Right cardiac atrium (tissue), 5 donors: ENCODE measurements around the gene FAM184A. TPM values are rescaled to one million over a fixed set of nuclear protein-coding genes. Genes with fewer than 3 reads are reported as not detected.

Experiments
- ATAC-seq, 2 donors: fragments of 200-7000 bp; cut with Tn5 transposase; one replicate each; pipeline versions ENCODE4 v1.8.0 to v1.9.1; 2020; ENCODE audit warnings: moderate library complexity in 2 of 2, mild to moderate bottlenecking in 1 of 2
- DNase-seq, 3 donors: peaks; one replicate each; pipeline ENCODE4 v3.0.0-alpha.2; 2020
- H3K27ac ChIP-seq: one replicate; pipeline ENCODE4 v1.5.1; 2013; ENCODE audit warnings: mild to moderate bottlenecking, low read length, control low read depth, moderate library complexity
- H3K27me3 ChIP-seq: one replicate; pipeline ENCODE4 v1.6.1; 2013; ENCODE audit not compliant: control insufficient read depth, insufficient read depth
- H3K4me1 ChIP-seq: one replicate; pipeline ENCODE4 v1.6.1; 2013; ENCODE audit warnings: low read length; ENCODE audit not compliant: control insufficient read depth, insufficient read depth
- H3K4me3 ChIP-seq: one replicate; pipeline ENCODE4 v1.5.1; 2013; ENCODE audit warnings: low read length, control low read depth
- H3K9me3 ChIP-seq: one replicate; pipeline ENCODE4 v1.6.1; 2013; ENCODE audit warnings: low read length; ENCODE audit not compliant: control insufficient read depth
- WGBS: extraction: QIAGEN DNeasy Blood & Tissue Kit; methylation state at CpG from one replicate; pipeline ENCODE4 v1.1.7; 2013; 5-methylcytosine and 5-hydroxymethylcytosine counted together
- intact Hi-C, 4 donors: fragments of 100-400 bp; cut with DNase I; formaldehyde crosslinking; loops; one replicate each; pipeline versions ENCODE4 v1.11.0 to v1.14.0; 2022 to 2023
- polyA plus RNA-seq: library from polyadenylated mRNA; stranded (reverse); fragments of 200-250 nt; gene quantifications from one replicate; pipeline ENCODE4 v1.2.3, GENCODE V29; 2013
- total RNA-seq, 4 donors: library from RNA; stranded (reverse); fragmentation: NEBNext Ultra II Directional; extraction: Animal tissue kit (Norgen Biotek cat#: 25700); gene quantifications; one replicate each; pipeline ENCODE4 v1.2.1, GENCODE V29; 2021
- donor health status: healthy with polysubstance abuse.
- donor health status: DM: no; HTN: yes; CAD: no.
- donor health status: DM: no; HTN: no; CAD: no.
- donor health status: DM: no; HTN: yes; CAD: no; lungs with severe emphysema.
- donor health status: DM: yes; HTN: yes; CAD: no.

The FAM184A gene
- total and polyA plus RNA-seq, 5 donors, result 1.8 to 4.3 (median 2.9) TPM

DNA sequence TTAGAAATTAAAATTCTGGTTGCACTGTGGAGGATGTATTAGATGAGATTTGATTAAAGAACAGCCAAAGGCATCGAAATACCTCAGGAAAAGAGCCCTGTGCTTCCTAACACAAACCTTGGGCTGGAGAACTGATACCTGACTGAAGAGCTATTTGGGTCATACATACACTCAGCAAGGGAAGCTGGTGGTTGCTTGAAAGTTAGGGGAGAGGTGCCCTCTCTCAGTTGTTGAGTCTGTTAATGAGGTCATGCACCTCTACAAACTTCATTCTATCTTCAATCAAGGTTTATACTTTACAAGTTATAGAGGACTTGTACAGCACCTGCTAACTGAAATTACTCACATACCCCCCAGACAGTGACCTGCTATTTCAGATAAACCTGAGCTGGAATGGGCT is 25.5 kb downstream of the FAM184A start:
- WGBS, result 77% methylated on average over 1 of the region's 1 CpG
- intact Hi-C loops, result no loop called here
- H3K4me3 ChIP-seq, result no peak overlapping the region
- no peaks in the 10 kb centered on the region for H3K4me1 ChIP-seq
- H3K27me3 ChIP-seq, result no peaks in the 10 kb centered on the region
- no peaks in the 10 kb centered on the region for H3K9me3 ChIP-seq
- H3K27ac ChIP-seq, result no peak overlapping the region
- no peak for ATAC-seq
- no peak for DNase-seq

DNA sequence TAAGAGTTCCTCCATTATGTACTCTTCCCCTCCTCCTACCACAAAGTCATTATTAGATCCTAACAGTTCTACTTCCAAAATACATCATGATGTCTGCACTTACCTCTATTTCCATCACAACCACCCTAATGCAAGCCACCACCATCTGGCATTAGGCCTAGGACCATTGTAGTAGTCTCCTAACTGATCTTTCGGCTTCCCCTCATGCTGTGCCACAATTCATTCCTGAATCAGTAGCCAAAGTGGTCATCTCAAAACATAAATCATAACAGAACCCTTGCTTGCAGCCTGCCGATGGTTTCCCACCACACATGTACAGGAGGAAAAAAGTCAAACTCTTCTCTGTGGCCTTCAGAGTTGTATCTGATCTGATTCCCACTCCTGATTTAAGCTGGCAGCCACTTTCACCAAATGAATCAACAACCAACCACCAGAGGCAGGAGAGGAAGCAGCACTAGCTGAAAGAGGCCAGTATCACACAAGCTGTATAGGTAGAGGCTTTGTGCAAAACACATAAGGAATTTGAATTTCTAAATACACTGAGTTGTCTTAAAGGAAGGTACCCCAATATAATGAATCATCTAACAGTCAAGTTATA is 26.1 kb downstream of the FAM184A start:
- Histone ChIP-seq H3K4me1 (no peaks in the 10 kb centered on the region), H3K27ac (no peak overlapping the region), H3K9me3 (no peaks in the 10 kb centered on the region), H3K4me3 (no peak overlapping the region), H3K27me3 (no peaks in the 10 kb centered on the region)
- intact Hi-C loops, result no loop called here
- WGBS, result 87% methylated on average over 2 of the region's 2 CpGs
- no peak for ATAC-seq
- no peak for DNase-seq

DNA sequence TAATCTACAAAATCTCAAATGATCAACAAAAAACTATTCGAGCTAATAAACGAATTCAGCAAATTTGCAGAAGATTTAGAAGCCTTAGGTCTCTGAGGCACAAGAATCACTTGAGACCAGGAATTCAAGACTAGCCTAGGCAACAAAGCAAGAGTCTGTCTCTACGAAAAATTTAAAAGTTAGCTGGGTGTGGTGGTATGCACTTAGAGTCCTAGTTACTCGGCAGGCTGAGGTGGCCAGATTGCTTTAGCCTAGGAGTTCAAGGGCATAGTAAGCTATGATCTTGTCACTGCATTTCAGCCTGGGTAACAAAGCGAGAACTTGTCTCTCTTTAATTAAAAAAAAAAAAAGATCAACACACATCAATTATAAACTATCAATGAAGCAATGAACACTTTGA is 34.2 kb downstream of the FAM184A start:
- WGBS, result 91% methylated on average over 5 of the region's 5 CpGs
- ATAC-seq (no peak), DNase-seq (no peak)
- no peak overlapping the region for H3K4me3 ChIP-seq
- no peaks in the 10 kb centered on the region for H3K27me3 ChIP-seq
- H3K4me1 ChIP-seq, result no peaks in the 10 kb centered on the region
- H3K27ac ChIP-seq, result no peak overlapping the region
- no peaks in the 10 kb centered on the region for H3K9me3 ChIP-seq
- intact Hi-C loops, result no loop called here

DNA sequence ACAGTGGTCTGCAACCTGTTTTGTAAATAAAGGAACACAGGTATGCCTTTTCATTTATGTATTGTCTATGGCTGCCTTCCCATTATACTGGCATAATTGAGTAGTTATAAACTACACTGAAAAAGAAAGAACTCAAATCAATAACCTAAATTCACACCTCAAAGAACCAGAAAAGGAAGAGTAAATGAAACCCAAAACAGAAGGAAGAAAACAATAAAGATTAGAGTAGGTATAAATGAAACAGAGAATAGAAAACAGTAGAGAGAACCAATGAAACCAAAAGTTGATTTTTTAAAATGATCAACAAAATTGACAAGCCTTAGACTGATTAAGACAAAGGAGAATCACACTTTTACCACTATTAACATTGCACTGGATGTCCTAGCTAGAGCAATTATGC is 34.7 kb downstream of the FAM184A start:
- Histone ChIP-seq H3K27me3 (no peaks in the 10 kb centered on the region), H3K4me1 (no peaks in the 10 kb centered on the region), H3K9me3 (no peaks in the 10 kb centered on the region), H3K27ac (no peak overlapping the region), H3K4me3 (no peak overlapping the region)
- intact Hi-C loops, result no loop called here
- DNase-seq, result no peak
- ATAC-seq, result no peak

DNA sequence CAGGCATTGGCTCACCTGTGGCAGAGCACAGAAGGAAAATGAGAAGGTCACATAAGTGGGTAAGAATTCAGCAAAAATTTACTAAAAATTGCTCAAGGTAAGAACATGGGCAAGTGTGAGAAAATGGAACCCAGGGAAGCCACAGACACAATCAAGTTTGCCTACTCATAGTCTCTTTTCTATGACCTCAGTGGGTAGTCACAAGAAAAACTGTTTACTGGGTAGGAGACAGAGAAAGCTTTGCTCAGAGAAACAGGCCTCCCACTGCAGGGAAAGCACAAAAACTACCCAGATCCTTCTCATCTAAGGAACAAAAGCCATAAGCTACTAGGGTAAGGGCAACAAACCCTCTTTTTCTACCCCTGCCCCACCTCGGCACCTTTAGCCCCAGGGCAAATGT is 35.2 kb downstream of the FAM184A start:
- WGBS, result 91% methylated on average over 1 of the region's 1 CpG
- H3K27ac ChIP-seq, result no peak overlapping the region
- no peaks in the 10 kb centered on the region for H3K4me1 ChIP-seq
- H3K9me3 ChIP-seq, result no peaks in the 10 kb centered on the region
- no peak for DNase-seq
- no peak for ATAC-seq
- H3K4me3 ChIP-seq, result no peak overlapping the region
- H3K27me3 ChIP-seq, result no peaks in the 10 kb centered on the region
- intact Hi-C loops, result no loop called here

DNA sequence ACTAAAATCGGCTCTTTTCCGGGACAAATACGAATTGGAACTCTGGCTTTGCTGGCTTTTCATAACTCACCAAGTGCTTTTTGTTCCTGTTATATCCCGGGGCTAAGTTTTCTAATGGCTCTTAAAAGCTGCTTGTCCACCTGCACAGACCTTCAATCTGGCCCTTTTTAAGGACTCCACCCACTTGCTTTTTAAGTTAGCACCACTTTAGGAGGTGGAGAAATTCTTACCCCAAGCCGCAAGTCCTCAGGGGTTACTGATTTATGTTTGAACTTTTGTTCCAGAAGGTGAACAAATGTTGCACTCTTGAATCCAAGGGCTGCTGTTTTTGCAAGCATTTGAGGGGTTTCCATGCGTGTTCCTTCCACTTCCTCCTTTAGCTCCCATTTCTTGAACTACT is 37.8 kb downstream of the FAM184A start:
- H3K27ac ChIP-seq, result no peak overlapping the region
- no peak for ATAC-seq
- 88% methylated on average over 6 of the region's 6 CpGs for WGBS

DNA sequence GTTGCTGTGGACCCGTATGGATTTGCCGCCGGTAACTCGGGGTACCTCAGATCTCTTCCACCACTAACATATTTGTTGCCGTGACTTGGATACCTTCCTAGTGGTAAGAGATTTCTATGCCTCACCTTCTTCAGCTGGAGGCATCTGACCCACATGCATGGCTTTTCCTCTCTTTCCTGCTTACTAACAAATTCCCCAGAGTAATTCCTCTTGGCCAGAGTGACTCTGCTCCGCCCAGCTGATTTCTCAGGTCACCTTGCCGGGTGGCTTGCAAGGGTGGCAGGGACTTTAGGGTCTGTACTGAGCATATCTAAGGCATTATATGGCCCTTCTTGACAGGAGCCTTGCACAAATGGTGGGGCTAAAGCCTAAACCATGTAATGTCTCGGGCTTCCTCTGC is 38.2 kb downstream of the FAM184A start:
- Histone ChIP-seq H3K27me3 (no peaks in the 10 kb centered on the region), H3K9me3 (no peaks in the 10 kb centered on the region), H3K4me3 (no peak overlapping the region), H3K27ac (no peak overlapping the region), H3K4me1 (no peaks in the 10 kb centered on the region)
- WGBS, result 92% methylated on average over 8 of the region's 8 CpGs
- no peak for ATAC-seq
- intact Hi-C loops, result no loop called here
- DNase-seq, result no peak

More for the DNA sequence above, 37.8 kb downstream of the FAM184A start:
- Histone ChIP-seq H3K27me3 (no peaks in the 10 kb centered on the region), H3K4me3 (no peak overlapping the region), H3K9me3 (no peaks in the 10 kb centered on the region), H3K4me1 (no peaks in the 10 kb centered on the region)
- DNase-seq, result no peak
- intact Hi-C loops, result no loop called here

DNA sequence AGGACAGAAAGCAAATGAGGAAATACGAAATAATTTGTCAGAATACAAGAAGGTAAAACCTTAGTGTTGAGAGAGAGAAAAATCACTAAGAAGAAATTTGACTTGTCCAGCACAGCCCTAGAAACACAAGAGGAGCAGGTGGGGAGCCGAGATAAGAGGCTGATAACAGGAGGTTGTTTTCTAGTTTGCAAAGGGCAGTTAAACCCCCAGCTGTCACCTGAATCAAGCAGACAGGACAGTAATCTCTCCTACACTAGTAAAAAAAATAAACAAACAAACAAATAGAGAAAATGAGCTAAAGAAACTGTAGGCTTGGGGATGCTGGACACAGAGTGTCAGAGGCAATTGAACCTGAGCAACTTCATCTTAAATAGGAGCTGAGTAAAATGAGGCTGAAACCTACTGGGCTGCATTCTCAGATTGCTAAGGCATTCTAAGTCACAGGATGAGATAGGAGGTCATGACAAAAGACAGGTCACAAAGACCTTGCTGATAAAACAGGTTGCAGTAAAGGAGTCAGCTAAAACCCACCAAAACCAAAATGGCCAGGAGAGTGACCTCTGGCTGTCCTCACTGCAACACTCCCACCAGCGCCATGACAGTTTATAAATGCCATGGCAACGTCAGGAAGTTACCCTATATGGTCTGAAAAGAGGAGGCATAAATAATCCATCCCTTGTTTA is 40.4 kb downstream of the FAM184A start:
- no peaks in the 10 kb centered on the region for H3K4me1 ChIP-seq
- DNase-seq, result no peak
- ATAC-seq, result no peak
- no peak overlapping the region for H3K4me3 ChIP-seq
- intact Hi-C loops, result no loop called here
- no peaks in the 10 kb centered on the region for H3K9me3 ChIP-seq
- no peaks in the 10 kb centered on the region for H3K27me3 ChIP-seq
- H3K27ac ChIP-seq, result no peak overlapping the region
- WGBS, result 80% methylated on average over 4 of the region's 4 CpGs

DNA sequence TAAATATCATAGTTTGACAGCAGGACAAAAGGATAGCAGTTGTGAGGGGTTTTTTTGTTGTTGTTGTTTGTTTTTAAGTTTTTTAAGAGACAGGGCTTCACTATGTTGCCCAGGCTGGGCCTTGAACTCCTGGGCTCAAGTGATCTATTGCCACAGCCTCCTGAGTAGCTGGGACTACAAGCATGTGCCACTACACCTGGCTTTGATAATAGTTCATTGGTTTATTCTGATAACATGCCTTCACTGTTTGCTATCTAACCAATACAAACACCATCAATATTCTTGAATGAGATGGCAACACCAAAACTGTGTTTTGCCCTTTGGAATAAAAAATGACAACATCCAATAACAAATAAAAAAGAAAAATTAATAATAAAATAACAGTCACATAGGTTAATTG is 41.2 kb downstream of the FAM184A start:
- intact Hi-C loops, result no loop called here
- no peaks in the 10 kb centered on the region for H3K27me3 ChIP-seq

DNA sequence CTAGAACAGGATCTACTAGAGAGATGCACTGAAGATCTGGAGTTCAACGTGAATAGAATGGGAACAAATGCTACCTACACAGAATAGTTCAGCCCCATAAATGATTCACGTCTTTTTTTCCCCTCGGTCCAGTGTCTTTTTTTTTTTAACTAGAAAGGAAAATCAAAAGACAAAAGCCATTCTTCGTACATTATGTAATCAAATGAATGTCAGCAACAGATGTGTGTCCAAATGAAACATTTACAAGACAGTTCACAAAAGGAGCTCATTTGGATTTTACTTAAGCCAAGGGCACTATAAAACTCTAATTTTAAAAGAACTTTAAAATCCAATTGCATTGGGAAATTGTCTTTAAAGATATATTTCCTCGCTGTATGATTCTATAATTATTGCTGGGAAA is 42.4 kb downstream of the FAM184A start:
- no peaks in the 10 kb centered on the region for H3K9me3 ChIP-seq
- H3K27ac ChIP-seq, result no peak overlapping the region
- intact Hi-C loops, result no loop called here
- 57% methylated on average over 5 of the region's 5 CpGs for WGBS
- DNase-seq (no peak), ATAC-seq (no peak)
- no peaks in the 10 kb centered on the region for H3K27me3 ChIP-seq
- no peaks in the 10 kb centered on the region for H3K4me1 ChIP-seq
- H3K4me3 ChIP-seq, result no peak overlapping the region

More for the DNA sequence above, 41.2 kb downstream of the FAM184A start:
- no peak for ATAC-seq
- DNase-seq, result no peak
- no peak overlapping the region for H3K27ac ChIP-seq
- H3K9me3 ChIP-seq, result no peaks in the 10 kb centered on the region
- H3K4me1 ChIP-seq, result no peaks in the 10 kb centered on the region
- H3K4me3 ChIP-seq, result no peak overlapping the region

DNA sequence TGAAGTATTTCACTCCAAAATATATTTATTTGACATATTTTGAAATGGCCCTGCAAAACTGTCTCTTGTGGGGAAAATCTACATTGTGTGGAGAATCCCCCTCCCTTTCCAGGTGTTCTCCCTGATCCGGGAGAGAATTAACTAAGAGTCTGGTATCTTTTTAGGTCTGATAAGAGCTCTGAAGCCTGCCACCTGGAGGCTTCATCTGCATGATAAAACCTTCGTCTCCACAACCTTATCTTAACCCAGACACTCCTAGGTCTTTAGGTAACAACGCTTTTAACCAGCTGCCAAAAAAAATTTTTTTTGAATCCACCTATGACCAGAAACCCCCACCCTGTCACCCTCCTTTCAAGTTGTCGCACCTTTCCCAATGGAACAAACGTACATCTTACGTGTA is 43.0 kb downstream of the FAM184A start:
- no peaks in the 10 kb centered on the region for H3K9me3 ChIP-seq
- WGBS, result 63% methylated on average over 6 of the region's 6 CpGs
- ATAC-seq (no peak), DNase-seq (no peak)
- no peaks in the 10 kb centered on the region for H3K27me3 ChIP-seq
- H3K4me3 ChIP-seq, result no peak overlapping the region
- intact Hi-C loops, result no loop called here
- no peak overlapping the region for H3K27ac ChIP-seq
- no peaks in the 10 kb centered on the region for H3K4me1 ChIP-seq
